SK-N-SH treated with all-trans-retinoic acid at 6 μM for 48 hours (cell line): ENCODE data around the gene POU2AF3.

Source experiments
- ATAC-seq: fragments of 200-7000 bp; cut with Tn5 transposase; 3 replicates; pipeline ENCODE4 v1.9.1; 2020; ENCODE audit warnings: mild to moderate bottlenecking, moderate library complexity
- ARNTL ChIP-seq: fragments of 450-650 bp; formaldehyde crosslinking; IDR thresholded peaks from 2 replicates; pipeline ENCODE4 v1.5.0; 2020; ENCODE audit warnings: low read depth, mild to moderate bottlenecking, moderate library complexity, borderline replicate concordance
- BACH2 ChIP-seq: fragments of 250-450 bp; sonication (Bioruptor Pico); IDR thresholded peaks from 2 replicates; pipeline ENCODE4 v1.9.0; 2021; ENCODE audit warnings: mild to moderate bottlenecking, borderline replicate concordance
- CREB5 ChIP-seq: fragments of 250-450 bp; sonication (Bioruptor Pico); IDR thresholded peaks from 2 replicates; pipeline ENCODE4 v1.5.1; 2020; ENCODE audit warnings: low read depth, mild to moderate bottlenecking, moderate library complexity
- CSDC2 ChIP-seq: fragments of 250-450 bp; sonication (Bioruptor Pico); IDR thresholded peaks from 2 replicates; pipeline ENCODE4 v1.5.0; 2020; ENCODE audit warnings: mild to moderate bottlenecking, moderate library complexity
- CSRNP3 ChIP-seq: fragments of 250-450 bp; sonication (Bioruptor Pico); IDR thresholded peaks from 2 replicates; pipeline ENCODE4 v1.5.1; 2021; ENCODE audit warnings: mild to moderate bottlenecking, moderate library complexity
- ESRRG ChIP-seq: fragments of 250-450 bp; sonication (Bioruptor Pico); IDR thresholded peaks from 2 replicates; pipeline ENCODE4 v1.6.1; 2021; ENCODE audit warnings: mild to moderate bottlenecking
- GLIS3 ChIP-seq: fragments of 250-450 bp; sonication (Bioruptor Pico); IDR thresholded peaks from 2 replicates; pipeline ENCODE4 v1.5.0; 2020; ENCODE audit warnings: mild to moderate bottlenecking, moderate library complexity
- OSR1 ChIP-seq: fragments of 250-450 bp; sonication (Bioruptor Pico); IDR thresholded peaks from 2 replicates; pipeline ENCODE4 v1.8.0; 2022; ENCODE audit warnings: moderate library complexity, mild to moderate bottlenecking, inconsistent platforms
- POU6F1 ChIP-seq: fragments of 250-450 bp; sonication (Bioruptor Pico); IDR thresholded peaks from 2 replicates; pipeline ENCODE4 v1.8.0; 2021; ENCODE audit warnings: low read depth, mild to moderate bottlenecking, moderate library complexity, borderline replicate concordance
- PPARA ChIP-seq: fragments of 250-450 bp; sonication (Bioruptor Pico); IDR thresholded peaks from 2 replicates; pipeline ENCODE4 v1.5.0; 2020; ENCODE audit warnings: mild to moderate bottlenecking, borderline replicate concordance
- RARB ChIP-seq: fragments of 250-450 bp; sonication (Bioruptor Pico); IDR thresholded peaks from 2 replicates; pipeline ENCODE4 v1.8.0; 2021; ENCODE audit warnings: mild to moderate bottlenecking, moderate library complexity
- SNAI2 ChIP-seq: fragments of 250-450 bp; sonication (Bioruptor Pico); IDR thresholded peaks from 2 replicates; pipeline ENCODE4 v1.5.0; 2020; ENCODE audit warnings: mild to moderate bottlenecking, moderate library complexity
- TCF4 ChIP-seq: fragments of 250-450 bp; sonication (Bioruptor Pico); IDR thresholded peaks from 2 replicates; pipeline ENCODE4 v1.8.0; 2021; ENCODE audit warnings: mild to moderate bottlenecking, moderate library complexity, borderline replicate concordance
- TOX ChIP-seq: fragments of 250-450 bp; sonication (Bioruptor Pico); IDR thresholded peaks from 2 replicates; pipeline ENCODE4 v1.8.0; 2021; ENCODE audit warnings: mild to moderate bottlenecking, moderate library complexity, borderline replicate concordance
- ZC3H10 ChIP-seq: fragments of 250-450 bp; sonication (Bioruptor Pico); IDR thresholded peaks from 2 replicates; pipeline ENCODE4 v1.5.1; 2021; ENCODE audit warnings: mild to moderate bottlenecking, moderate library complexity
- ZFP3 ChIP-seq: fragments of 250-450 bp; sonication (Bioruptor Pico); IDR thresholded peaks from 2 replicates; pipeline ENCODE4 v1.5.0; 2020; ENCODE audit warnings: mild to moderate bottlenecking, moderate library complexity
- ZFP30 ChIP-seq: fragments of 450-650 bp; formaldehyde crosslinking; IDR thresholded peaks from 2 replicates; pipeline ENCODE4 v1.5.0; 2022; ENCODE audit warnings: mild to moderate bottlenecking, moderate library complexity
- ZNF565 ChIP-seq: fragments of 450-650 bp; formaldehyde crosslinking; conservative IDR thresholded peaks from 2 replicates; pipeline ENCODE4 v1.5.0; 2020; ENCODE audit warnings: low read depth, mild to moderate bottlenecking, moderate library complexity
- ZNF70 ChIP-seq: fragments of 450-650 bp; formaldehyde crosslinking; IDR thresholded peaks from 2 replicates; pipeline ENCODE4 v1.5.0; 2020; ENCODE audit warnings: mild to moderate bottlenecking, moderate library complexity
- ZNF8 ChIP-seq: fragments of 450-650 bp; formaldehyde crosslinking; IDR thresholded peaks from 2 replicates; pipeline ENCODE4 v1.5.0; 2020; ENCODE audit warnings: mild to moderate bottlenecking, moderate library complexity

Gene POU2AF3

GRCh38 chr11:111303461-111303860 is 5.1 kb downstream of the POU2AF3 start (continued):
- TF ChIP-seq OSR1 (no peak), GLIS3 (CRISPR knock-in tag) (no peak)

GRCh38 chr11:111305162-111305802 is 6.9 kb downstream of the POU2AF3 start:
- no peak for ATAC-seq
- no peak for TF ChIP-seq CSDC2 (CRISPR knock-in tag)
- TF ChIP-seq POU6F1 (CRISPR knock-in tag): no peak
- TF ChIP-seq TCF4 (CRISPR knock-in tag): no peak
- TF ChIP-seq RARB (CRISPR knock-in tag): no peak
- TF ChIP-seq GLIS3 (CRISPR knock-in tag): no peak
- TF ChIP-seq PPARA (CRISPR knock-in tag): no peak
- TF ChIP-seq ZNF8 (CRISPR knock-in tag): no peak
- no peak for TF ChIP-seq ZNF70 (CRISPR knock-in tag)
- TF ChIP-seq OSR1: no peak
- TF ChIP-seq TOX (CRISPR knock-in tag): no peak
- TF ChIP-seq ARNTL (CRISPR knock-in tag): no peak

GRCh38 chr11:111305876-111306275 is 7.5 kb downstream of the POU2AF3 start:
- no peak for TF ChIP-seq ZNF565 (CRISPR knock-in tag)
- no peak for TF ChIP-seq ZFP30
- ATAC-seq: no peak

- no peak for ATAC-seq
- no peak for TF ChIP-seq RARB (CRISPR knock-in tag)
- no peak for TF ChIP-seq CSRNP3 (CRISPR knock-in tag)
- TF ChIP-seq ZNF565 (CRISPR knock-in tag): no peak
- TF ChIP-seq POU6F1 (CRISPR knock-in tag): no peak
- no peak for TF ChIP-seq BACH2 (CRISPR knock-in tag)
- TF ChIP-seq CREB5 (CRISPR knock-in tag): no peak
These were observed 8.0 kb downstream of the POU2AF3 start for GRCh38 chr11:111306321-111306720.

- no peak for ATAC-seq
- TF ChIP-seq BACH2 (CRISPR knock-in tag): no peak
- no peak for TF ChIP-seq OSR1
- TF ChIP-seq GLIS3 (CRISPR knock-in tag): no peak
- TF ChIP-seq TOX (CRISPR knock-in tag): no peak
- no peak for TF ChIP-seq ZNF8 (CRISPR knock-in tag)
- TF ChIP-seq SNAI2 (CRISPR knock-in tag): no peak
- no peak for TF ChIP-seq ZNF70 (CRISPR knock-in tag)
- no peak for TF ChIP-seq POU6F1 (CRISPR knock-in tag)
- TF ChIP-seq ZFP3: no peak
- no peak for TF ChIP-seq ZC3H10
- TF ChIP-seq ESRRG (CRISPR knock-in tag): no peak
- no peak for TF ChIP-seq TCF4 (CRISPR knock-in tag)
- TF ChIP-seq ZFP30: no peak
- TF ChIP-seq CREB5 (CRISPR knock-in tag): no peak
These were observed 9.2 kb downstream of the POU2AF3 start for GRCh38 chr11:111307472-111308108.
